H9 (cell line): ENCODE data around the gene ZNF526. TPM values are rescaled to one million over a fixed set of nuclear protein-coding genes. Genes with fewer than 3 reads are reported as not detected.
A peak's percentile ranks its signal among the peaks of the same experiment; 100 is the strongest.

Source experiments
- DNase-seq: peaks from one replicate; pipeline ENCODE4 v3.0.0-alpha.2; 2017
- H2AFZ ChIP-seq: one replicate; pipeline ENCODE4 v1.6.1; 2013; ENCODE audit warnings: mild to moderate bottlenecking, low read length, control low read depth, moderate library complexity
- H2AK5ac ChIP-seq: 2 replicates; pipeline ENCODE4 v1.6.1; 2013; ENCODE audit warnings: low read length, control low read depth, mixed read lengths; ENCODE audit not compliant: insufficient read length
- H2BK120ac ChIP-seq: one replicate; pipeline ENCODE4 v1.6.1; 2013; ENCODE audit warnings: low read depth, mild to moderate bottlenecking, low read length, control low read depth, inconsistent platforms; ENCODE audit not compliant: poor library complexity, severe bottlenecking
- H2BK12ac ChIP-seq: 2 replicates; pipeline ENCODE4 v1.6.1; 2013; ENCODE audit warnings: low read length, control low read depth, mixed read lengths, low read depth; ENCODE audit not compliant: insufficient read length
- H2BK15ac ChIP-seq: 2 replicates; pipeline ENCODE4 v1.6.1; 2013; ENCODE audit warnings: low read depth, low read length, control low read depth
- H2BK20ac ChIP-seq: one replicate; pipeline ENCODE4 v1.6.1; 2013; ENCODE audit warnings: low read depth, mild to moderate bottlenecking, low read length, control low read depth, inconsistent platforms; ENCODE audit not compliant: poor library complexity, severe bottlenecking
- H2BK5ac ChIP-seq: 2 replicates; pipeline ENCODE4 v1.6.1; 2013; ENCODE audit warnings: low read length, control low read depth, mixed read lengths; ENCODE audit not compliant: insufficient read length
- H3K14ac ChIP-seq: 2 replicates; pipeline ENCODE4 v1.6.1; 2013; ENCODE audit warnings: low read length, control low read depth; ENCODE audit not compliant: insufficient read depth
- H3K18ac ChIP-seq: 2 replicates; pipeline ENCODE4 v1.6.1; 2013; ENCODE audit warnings: low read depth, mild to moderate bottlenecking, mixed read lengths, low read length, control low read depth; ENCODE audit not compliant: insufficient read length
- H3K23ac ChIP-seq: 2 replicates; pipeline ENCODE4 v1.6.1; 2013; ENCODE audit warnings: low read length, control low read depth, mixed read lengths, low read depth; ENCODE audit not compliant: insufficient read length
- H3K23me2 ChIP-seq: 2 replicates; pipeline ENCODE4 v1.6.1; 2013; ENCODE audit warnings: low read depth, mild to moderate bottlenecking, mixed read lengths, low read length, control low read depth; ENCODE audit not compliant: insufficient read length, poor library complexity, severe bottlenecking
- H3K27ac ChIP-seq: 2 replicates; pipeline ENCODE4 v1.5.1; 2013; ENCODE audit warnings: low read length, control low read depth, mixed read lengths, low read depth; ENCODE audit not compliant: insufficient read length
- H3K27me3 ChIP-seq: 2 replicates; pipeline ENCODE4 v1.6.1; 2013; ENCODE audit warnings: low read length, control low read depth, inconsistent platforms; ENCODE audit not compliant: insufficient read depth
- H3K4ac ChIP-seq: 2 replicates; pipeline ENCODE4 v1.6.1; 2013; ENCODE audit warnings: low read depth, mild to moderate bottlenecking, control low read depth, inconsistent platforms, low read length, moderate library complexity
- H3K4me1 ChIP-seq: 2 replicates; pipeline ENCODE4 v1.6.1; 2013; ENCODE audit warnings: low read length, control low read depth, inconsistent platforms; ENCODE audit not compliant: insufficient read depth
- H3K4me2 ChIP-seq: 2 replicates; pipeline ENCODE4 v1.6.1; 2013; ENCODE audit warnings: low read length, control low read depth, mixed read lengths; ENCODE audit not compliant: insufficient read length, insufficient read depth
- H3K56ac ChIP-seq: 2 replicates; pipeline ENCODE4 v1.6.1; 2013; ENCODE audit warnings: low read depth, mild to moderate bottlenecking, mixed read lengths, low read length, control low read depth; ENCODE audit not compliant: insufficient read length
- H3K79me1 ChIP-seq: 2 replicates; pipeline ENCODE4 v1.6.1; 2013; ENCODE audit warnings: low read depth, mild to moderate bottlenecking, moderate library complexity, low read length, control low read depth, inconsistent platforms; ENCODE audit not compliant: insufficient read depth, poor library complexity, severe bottlenecking
- H3K79me2 ChIP-seq: 2 replicates; pipeline ENCODE4 v1.6.1; 2013; ENCODE audit warnings: low read length, control low read depth, inconsistent platforms; ENCODE audit not compliant: insufficient read depth
- H3K9ac ChIP-seq: 2 replicates; pipeline ENCODE4 v1.6.1; 2013; ENCODE audit warnings: low read length, control low read depth, mixed read lengths; ENCODE audit not compliant: insufficient read length; ENCODE audit errors: extremely low read depth
- H3K9me3 ChIP-seq: one replicate; pipeline ENCODE4 v1.6.1; 2013; ENCODE audit warnings: low read depth, low read length, inconsistent platforms; ENCODE audit not compliant: control insufficient read depth
- H3T11ph ChIP-seq: one replicate; pipeline ENCODE4 v1.6.1; 2013; ENCODE audit warnings: mild to moderate bottlenecking, low read length, control low read depth, inconsistent platforms
- H4K20me1 ChIP-seq: one replicate; pipeline ENCODE4 v1.6.1; 2013; ENCODE audit not compliant: control insufficient read depth, insufficient read length, insufficient read depth
- H4K5ac ChIP-seq: 2 replicates; pipeline ENCODE4 v1.6.1; 2013; ENCODE audit warnings: low read depth, mild to moderate bottlenecking, mixed read lengths, low read length, control low read depth; ENCODE audit not compliant: insufficient read length
- H4K8ac ChIP-seq: replicated peaks from 2 replicates; pipeline ENCODE4 v1.6.1; 2013; ENCODE audit warnings: low read length, control low read depth, mixed read lengths, low read depth; ENCODE audit not compliant: insufficient read length
- H4K91ac ChIP-seq: 2 replicates; pipeline ENCODE4 v1.6.1; 2013; ENCODE audit warnings: low read depth, mild to moderate bottlenecking, moderate library complexity, mixed read lengths, low read length, control low read depth; ENCODE audit not compliant: insufficient read length
- H3K27ac Mint-ChIP-seq, 3 experiments: 2 replicates in 2 of 3; 3 replicates in 1 of 3; pipeline ENCODE4 v1.8.0; 2020 to 2021; ENCODE audit warnings: mixed read lengths in 3 of 3, mild to moderate bottlenecking in 1 of 3, moderate library complexity in 1 of 3
- H3K27me3 Mint-ChIP-seq: 2 replicates; pipeline ENCODE4 v1.8.0; 2021; ENCODE audit warnings: low read depth, mild to moderate bottlenecking, moderate library complexity, mixed read lengths
- H3K36me3 Mint-ChIP-seq, 3 experiments: 2 replicates in 2 of 3; 3 replicates in 1 of 3; pipeline ENCODE4 v1.8.0; 2020 to 2021; ENCODE audit warnings: low read depth in 3 of 3, mixed read lengths in 3 of 3; ENCODE audit not compliant: insufficient read depth in 1 of 3
- H3K4me1 Mint-ChIP-seq, 2 experiments: 2 replicates each; pipeline ENCODE4 v1.8.0; 2020; ENCODE audit warnings: mixed read lengths in 2 of 2
- H3K4me3 Mint-ChIP-seq, 2 experiments: 2 replicates in 1 of 2; 3 replicates in 1 of 2; pipeline ENCODE4 v1.8.0; 2020 to 2021; ENCODE audit warnings: mild to moderate bottlenecking in 2 of 2, mixed read lengths in 2 of 2, moderate library complexity in 1 of 2
- H3K9me3 Mint-ChIP-seq, 2 experiments: 2 replicates in 1 of 2; 3 replicates in 1 of 2; pipeline ENCODE4 v1.8.0; 2020; ENCODE audit warnings: mild to moderate bottlenecking in 2 of 2, mixed read lengths in 2 of 2, moderate library complexity in 1 of 2
- CTCF ChIP-seq: fragments of 200-600 bp; sonication (generic); conservative IDR thresholded peaks from 3 replicates; pipeline ENCODE4 v1.8.0; 2021; ENCODE audit warnings: antibody characterized with exemption, mild to moderate bottlenecking
- WGBS: extraction: QIAGEN DNeasy Blood & Tissue Kit; methylation state at CpG from one replicate; pipeline ENCODE4 v1.1.7; 2013; ENCODE audit warnings: missing lambda C conversion rate, low lambda C conversion rate, mixed read lengths; ENCODE audit not compliant: insufficient read length; ENCODE audit errors: extremely low coverage; 5-methylcytosine and 5-hydroxymethylcytosine counted together
- total RNA-seq: library from RNA; stranded (reverse); gene quantifications from 2 replicates; pipeline ENCODE4 v1.2.1, GENCODE V29; 2021

ZNF526 gene
- total RNA-seq, 1 experiment from 2014 or later: 20.5 TPM

GRCh38 chr19:42254850-42255765, 35.0 kb downstream of the ZNF526 start, which contains the start of gene ERF:
TSS of gene ERF (minus strand) at chr19:42255128. CDS start at chr19:42254999, 129 bp downstream.
- Histone ChIP-seq H3K4ac (no peak within 1 kb of the TSS; the same call in 1 of the 2 replicates), H3K27ac (no peak within 1 kb of the TSS), H3K9ac (peak within 1 kb of the TSS; percentile 70), H3T11ph (no peak within 1 kb of the TSS), H3K14ac (peak within 1 kb of the TSS; percentile 96), H4K5ac (no peak within 1 kb of the TSS), H2BK120ac (peak within 1 kb of the TSS; percentile 53), H4K91ac (no peak within 1 kb of the TSS), H3K9me3 (no peaks in the 10 kb centered on the region), H4K8ac (no peak within 1 kb of the TSS), H3K79me1 (no peaks in the 10 kb centered on the region), H2AFZ (no peak within 1 kb of the TSS), H3K27me3 (no peaks in the 10 kb centered on the region), H2BK12ac (no peak within 1 kb of the TSS), H2BK5ac (no peak within 1 kb of the TSS), H3K4me2 (peak within 1 kb of the TSS; percentile 61), H3K79me2 (peaks cover 5% of the 10 kb centered on the region; the same call in 1 of the 2 replicates), H2AK5ac (no peak within 1 kb of the TSS), H3K4me1 (peaks cover 6% of the 10 kb centered on the region; the same call in 1 of the 2 replicates), H4K20me1 (no peaks in the 10 kb centered on the region), H3K18ac (peak within 1 kb of the TSS; percentile 88), H3K23ac (no peak within 1 kb of the TSS), H2BK20ac (no peak within 1 kb of the TSS), H3K56ac (no peak within 1 kb of the TSS), H3K23me2 (peaks cover 14% of the 10 kb centered on the region), H2BK15ac (no peak within 1 kb of the TSS)
- TF ChIP-seq CTCF: no peak
- Mint-ChIP-seq H3K9me3 (no peaks in the 10 kb centered on the region), H3K27ac (peak within 1 kb of the TSS; percentile 81 to 94 (median 90); a peak in 4 of 7 replicates), H3K4me1 (peaks cover 22 to 37% of the 10 kb centered on the region in 2 experiments), H3K4me3 (peak within 1 kb of the TSS; percentile 76 to 81), H3K36me3 (peaks cover 2 to 7% (median 4%) of the 10 kb centered on the region in 3 experiments; a peak in 3 of 7 replicates), H3K27me3 (peaks cover 19% of the 10 kb centered on the region)
- WGBS: no CpG with 5 or more reads among the region's 75 CpGs
- DNase-seq: peak; percentile 93
